ENCODE results near the gene CDK15. TPM values are rescaled to one million over a fixed set of nuclear protein-coding genes. Genes with fewer than 3 reads are reported as not detected.
A peak's percentile ranks its signal among the peaks of the same experiment; 100 is the strongest.

CDK15 gene
- total and polyA plus RNA-seq, 8 donors: 0.09 to 0.35 (median 0.12) TPM; not detected in 3

DNA sequence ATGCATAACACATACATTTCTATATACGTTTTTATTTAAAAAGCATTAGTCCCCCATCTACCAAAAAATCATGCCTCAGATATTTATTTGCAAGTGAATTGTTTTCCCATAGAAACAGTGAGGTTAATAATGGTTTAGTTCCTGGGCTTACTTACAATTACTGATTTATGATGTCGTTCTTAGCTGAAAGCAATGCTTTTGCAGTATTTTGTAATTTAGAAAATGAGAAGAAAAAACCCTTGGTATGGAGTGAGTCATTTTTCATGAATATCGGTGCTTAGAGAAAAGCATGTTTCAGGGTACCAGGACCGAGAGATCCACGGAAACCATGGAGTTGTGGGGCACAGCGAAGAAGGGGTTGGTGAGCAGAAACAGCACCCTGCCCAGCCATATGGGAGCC is 12.0 kb upstream of the CDK15 start:
- Histone ChIP-seq H3K27ac (no peak overlapping the region), H3K4me3 (no peak overlapping the region), H3K27me3 (no peaks in the 10 kb centered on the region), H3K9me3 (no peaks in the 10 kb centered on the region), H3K36me3 (no peaks in the 10 kb centered on the region), H3K4me1 (no peaks in the 10 kb centered on the region)
- no peak for DNase-seq
- no peak for ATAC-seq
- no peak for FAIRE-seq
- TF ChIP-seq, protein P1, sequence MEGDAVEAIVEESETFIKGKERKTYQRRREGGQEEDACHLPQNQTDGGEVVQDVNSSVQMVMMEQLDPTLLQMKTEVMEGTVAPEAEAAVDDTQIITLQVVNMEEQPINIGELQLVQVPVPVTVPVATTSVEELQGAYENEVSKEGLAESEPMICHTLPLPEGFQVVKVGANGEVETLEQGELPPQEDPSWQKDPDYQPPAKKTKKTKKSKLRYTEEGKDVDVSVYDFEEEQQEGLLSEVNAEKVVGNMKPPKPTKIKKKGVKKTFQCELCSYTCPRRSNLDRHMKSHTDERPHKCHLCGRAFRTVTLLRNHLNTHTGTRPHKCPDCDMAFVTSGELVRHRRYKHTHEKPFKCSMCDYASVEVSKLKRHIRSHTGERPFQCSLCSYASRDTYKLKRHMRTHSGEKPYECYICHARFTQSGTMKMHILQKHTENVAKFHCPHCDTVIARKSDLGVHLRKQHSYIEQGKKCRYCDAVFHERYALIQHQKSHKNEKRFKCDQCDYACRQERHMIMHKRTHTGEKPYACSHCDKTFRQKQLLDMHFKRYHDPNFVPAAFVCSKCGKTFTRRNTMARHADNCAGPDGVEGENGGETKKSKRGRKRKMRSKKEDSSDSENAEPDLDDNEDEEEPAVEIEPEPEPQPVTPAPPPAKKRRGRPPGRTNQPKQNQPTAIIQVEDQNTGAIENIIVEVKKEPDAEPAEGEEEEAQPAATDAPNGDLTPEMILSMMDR (IDR thresholded peaks at IDR 0.05): no peak
- intact Hi-C loops (cut with DNase I): no loop called here
- WGBS, 2 donors: 64 to 77% methylated on average over 6 of the region's 6 CpGs

DNA sequence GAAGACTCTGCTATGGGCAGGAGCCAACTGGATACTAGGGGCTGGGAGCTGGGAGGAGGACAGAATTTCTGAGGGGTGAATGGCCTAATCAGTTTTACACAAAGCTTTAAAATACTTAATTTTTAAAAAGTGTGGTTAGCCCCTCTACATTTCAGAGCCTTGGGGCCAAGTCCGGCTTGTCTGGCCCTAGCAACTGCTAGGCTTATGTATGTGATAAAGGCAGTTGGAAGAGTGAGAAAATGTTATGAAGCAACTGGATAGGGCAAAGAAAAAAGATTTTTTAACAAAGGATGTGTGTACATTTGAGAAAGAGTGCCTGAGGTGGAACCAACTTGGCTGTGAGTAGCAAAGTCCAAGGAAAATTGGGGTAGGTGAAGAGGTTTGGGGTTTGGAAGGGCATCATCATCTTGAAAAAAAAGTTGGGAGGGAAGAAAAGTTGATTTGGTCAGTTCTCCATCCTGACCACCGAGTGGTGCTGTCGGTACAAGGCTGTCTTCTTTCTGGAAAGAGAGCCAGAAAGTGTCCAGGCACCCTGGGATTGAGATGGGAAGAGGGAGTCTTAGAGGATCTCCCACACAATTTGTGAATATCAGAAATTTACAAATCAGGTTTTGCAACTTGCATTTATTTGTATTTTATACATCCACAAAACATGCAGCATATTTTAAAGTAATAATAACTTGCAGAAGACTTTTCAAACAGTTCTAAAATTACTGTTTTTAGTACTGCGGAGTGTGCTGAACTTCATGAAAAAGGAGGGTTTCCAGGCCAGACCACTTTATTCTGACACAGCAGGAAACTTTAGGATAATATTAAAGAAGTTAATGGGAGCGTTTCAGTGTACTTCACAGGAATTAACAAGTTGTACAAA is 10.5 kb upstream of the CDK15 start:
- intact Hi-C loops (cut with DNase I): no loop called here
- no peaks in the 10 kb centered on the region for H3K4me1 ChIP-seq
- no peak overlapping the region for H3K27ac ChIP-seq
- H3K4me3 ChIP-seq: no peak overlapping the region
- TF ChIP-seq, protein P1 (IDR thresholded peaks at IDR 0.05): peak in 2 of 4 donors; percentile 22 to 27
- ATAC-seq (peak in 3 of 4 donors; percentile 64 to 70 (median 67)), FAIRE-seq (no peak), DNase-seq (no peak)
- no peaks in the 10 kb centered on the region for H3K36me3 ChIP-seq
- H3K27me3 ChIP-seq: no peaks in the 10 kb centered on the region
- WGBS, 2 donors: 25 to 29% methylated on average over 5 of the region's 5 CpGs
- H3K9me3 ChIP-seq: no peaks in the 10 kb centered on the region

DNA sequence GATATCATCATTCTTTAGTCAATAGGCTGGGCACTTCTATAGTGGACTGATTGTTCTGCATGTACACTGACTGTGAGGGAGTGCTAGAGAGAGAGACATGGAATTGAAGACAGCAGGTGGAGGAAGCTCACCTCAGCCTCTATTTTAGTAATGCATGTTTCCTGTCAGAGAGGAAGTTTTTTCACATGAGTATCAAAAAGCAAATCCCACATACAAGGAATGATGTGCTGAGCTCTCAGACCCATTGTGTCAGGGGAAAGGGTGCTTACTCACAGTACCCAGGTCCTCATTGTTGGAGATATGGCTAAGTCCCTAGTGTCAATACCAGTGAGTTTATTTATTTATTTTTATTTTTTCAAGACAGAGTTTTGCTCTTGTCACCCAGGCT is 9.9 kb upstream of the CDK15 start:
- Histone ChIP-seq H3K4me3 (no peak overlapping the region), H3K36me3 (no peaks in the 10 kb centered on the region), H3K4me1 (no peaks in the 10 kb centered on the region), H3K9me3 (no peaks in the 10 kb centered on the region), H3K27ac (no peak overlapping the region), H3K27me3 (no peaks in the 10 kb centered on the region)
- ATAC-seq: no peak
- intact Hi-C loops (cut with DNase I): no loop called here
- TF ChIP-seq, protein P1 (IDR thresholded peaks at IDR 0.05): no peak
- no peak for DNase-seq
- no peak for FAIRE-seq

DNA sequence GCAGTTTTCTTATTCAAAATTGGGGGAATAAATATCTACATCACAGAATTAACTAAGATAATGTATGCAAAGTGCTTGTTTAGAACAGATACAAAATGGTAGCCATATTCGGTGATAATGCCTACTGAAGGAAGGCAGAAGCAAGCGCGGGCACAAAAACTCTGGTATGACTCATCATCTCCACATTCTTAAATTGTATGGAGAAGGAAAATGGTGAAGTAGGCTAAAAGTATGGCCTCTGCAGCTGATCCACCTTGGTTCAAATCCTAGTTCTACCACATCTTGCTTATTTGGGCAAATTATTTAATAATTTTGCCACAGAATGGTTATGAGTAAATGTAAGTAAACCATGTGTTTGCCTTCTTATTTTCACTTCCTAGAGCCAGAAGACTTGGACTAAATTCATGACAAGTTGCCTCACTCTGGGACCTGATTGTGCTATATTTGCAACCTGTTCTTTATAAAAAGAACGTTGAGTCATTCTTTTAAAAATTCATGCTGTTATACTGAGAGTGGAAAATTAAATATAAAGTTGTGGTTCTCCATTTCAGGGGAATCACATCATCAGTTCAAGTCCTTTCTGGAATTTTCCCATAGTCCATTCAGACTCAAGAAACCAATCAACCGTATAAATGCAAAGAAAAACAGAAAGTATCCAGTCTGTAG is 9.0 kb upstream of the CDK15 start:
- no peaks in the 10 kb centered on the region for H3K27me3 ChIP-seq
- H3K36me3 ChIP-seq: no peaks in the 10 kb centered on the region
- H3K4me3 ChIP-seq: no peak overlapping the region
- no peaks in the 10 kb centered on the region for H3K4me1 ChIP-seq
- ATAC-seq (no peak), DNase-seq (no peak), FAIRE-seq (no peak)
- TF ChIP-seq, protein P1 (IDR thresholded peaks at IDR 0.05): no peak
- no peaks in the 10 kb centered on the region for H3K9me3 ChIP-seq
- no peak overlapping the region for H3K27ac ChIP-seq
- WGBS, 2 donors: 57 to 61% methylated on average over 5 of the region's 5 CpGs
- intact Hi-C loops (cut with DNase I): no loop called here
